ENCODE measurements around the gene SMAD6. TPM values are rescaled to one million over a fixed set of nuclear protein-coding genes. Genes with fewer than 3 reads are reported as not detected.

The SMAD6 gene
- total and polyA plus RNA-seq, 2 experiments from 2014 or later: 1.6 to 15.7 TPM

DNA sequence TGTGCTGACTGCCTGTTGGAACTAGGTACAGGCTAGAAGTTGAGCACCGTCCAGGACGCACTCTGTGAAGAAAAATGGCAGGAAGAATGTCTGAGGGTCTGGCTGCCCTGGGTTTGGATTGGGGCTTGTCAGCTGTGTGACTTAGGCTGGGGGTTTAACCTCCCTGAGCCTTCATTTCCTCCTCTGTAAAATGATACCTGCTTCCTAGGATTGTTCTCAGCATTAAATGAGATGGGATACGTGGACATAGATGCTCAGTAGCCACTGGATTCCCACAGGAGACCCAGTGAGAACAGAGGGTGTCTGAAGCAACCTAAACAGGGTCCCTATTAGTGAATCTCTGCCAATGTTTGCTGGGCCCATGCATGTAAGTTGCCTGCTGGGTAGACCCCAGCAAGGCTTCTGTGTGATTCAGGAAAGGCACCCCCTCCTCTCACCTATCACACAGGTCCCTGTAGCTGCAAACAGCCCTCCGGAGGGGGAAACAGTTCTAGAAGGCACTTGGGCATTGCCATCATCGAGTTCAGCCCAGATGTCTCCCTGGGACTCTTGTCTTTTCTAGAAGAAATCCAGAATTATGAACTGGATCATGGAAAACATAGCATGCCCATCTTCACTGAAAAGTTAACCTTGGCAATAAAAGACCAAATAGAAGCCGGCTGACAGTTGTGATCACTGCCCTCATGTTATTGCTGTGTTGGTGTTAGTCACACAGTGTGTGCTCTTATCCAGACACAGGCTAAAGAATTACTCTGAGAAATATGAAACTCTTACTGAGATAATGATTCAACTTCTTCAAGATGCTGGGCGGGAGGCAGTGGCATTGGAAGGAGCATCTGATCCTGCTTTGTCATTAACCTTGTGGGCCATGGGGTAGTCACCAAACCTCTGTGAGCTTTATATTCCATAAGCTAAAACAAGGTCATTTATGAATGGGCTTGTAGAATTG, 64.5 kb downstream of the SMAD6 start:
- H3K27me3 Mint-ChIP-seq (ENCODE audit: insufficient read depth, low read depth, poor library complexity): peaks cover 12% of the 10 kb centered on the region
- no peaks in the 10 kb centered on the region for H3K36me3 Mint-ChIP-seq (ENCODE audit: low read depth)
- Histone ChIP-seq H3K9me2 (ENCODE audit: insufficient read depth) (no peaks in the 10 kb centered on the region), H3F3A (replicated peaks; ENCODE audit: low read depth) (no peaks in the 10 kb centered on the region), H3K4me2 (no peak overlapping the region), H2AFZ (no peak overlapping the region), H3K4me3 (no peak overlapping the region), H3K4me1 (ENCODE audit: insufficient read depth) (peaks cover 27% of the 10 kb centered on the region), H4K20me1 (replicated peaks; ENCODE audit: insufficient read depth) (no peaks in the 10 kb centered on the region), H3K27ac (ENCODE audit: low read depth) (no peak overlapping the region), H3K27me3 (ENCODE audit: insufficient read depth) (no peaks in the 10 kb centered on the region), H3K36me3 (ENCODE audit: insufficient read depth) (no peaks in the 10 kb centered on the region), H3K79me2 (replicated peaks; ENCODE audit: insufficient read depth) (no peaks in the 10 kb centered on the region)
- H3K4me1 Mint-ChIP-seq: peaks cover 31% of the 10 kb centered on the region
- no peak for TF ChIP-seq EZH2phosphoT487 (IDR thresholded peaks at IDR 0.05; ENCODE audit: unreplicated experiment)
- no peak for TF ChIP-seq STAT1 (IDR thresholded peaks at IDR 0.05; ENCODE audit: unreplicated experiment)
- no peak for TF ChIP-seq CTCF (conservative IDR thresholded peaks at IDR 0.05; ENCODE audit: low read depth in 2 of 2)
- no peak for TF ChIP-seq POLR2AphosphoS5 (IDR thresholded peaks at IDR 0.05; ENCODE audit: low read depth)
- no peak for TF ChIP-seq ZNF331 (CRISPR knock-in tag; IDR thresholded peaks at IDR 0.05; ENCODE audit: low read depth)
- no peak for TF ChIP-seq NANOG (IDR thresholded peaks at IDR 0.05; ENCODE audit: borderline replicate concordance)
- no peak for TF ChIP-seq JUNB (IDR thresholded peaks at IDR 0.05; ENCODE audit: unreplicated experiment)
- no peak for TF ChIP-seq CREB1 (CRISPR knock-in tag; IDR thresholded peaks at IDR 0.05; ENCODE audit: low read depth)
- no peak for TF ChIP-seq ZNF114 (CRISPR knock-in tag; IDR thresholded peaks at IDR 0.05)
- TF ChIP-seq, protein P1, sequence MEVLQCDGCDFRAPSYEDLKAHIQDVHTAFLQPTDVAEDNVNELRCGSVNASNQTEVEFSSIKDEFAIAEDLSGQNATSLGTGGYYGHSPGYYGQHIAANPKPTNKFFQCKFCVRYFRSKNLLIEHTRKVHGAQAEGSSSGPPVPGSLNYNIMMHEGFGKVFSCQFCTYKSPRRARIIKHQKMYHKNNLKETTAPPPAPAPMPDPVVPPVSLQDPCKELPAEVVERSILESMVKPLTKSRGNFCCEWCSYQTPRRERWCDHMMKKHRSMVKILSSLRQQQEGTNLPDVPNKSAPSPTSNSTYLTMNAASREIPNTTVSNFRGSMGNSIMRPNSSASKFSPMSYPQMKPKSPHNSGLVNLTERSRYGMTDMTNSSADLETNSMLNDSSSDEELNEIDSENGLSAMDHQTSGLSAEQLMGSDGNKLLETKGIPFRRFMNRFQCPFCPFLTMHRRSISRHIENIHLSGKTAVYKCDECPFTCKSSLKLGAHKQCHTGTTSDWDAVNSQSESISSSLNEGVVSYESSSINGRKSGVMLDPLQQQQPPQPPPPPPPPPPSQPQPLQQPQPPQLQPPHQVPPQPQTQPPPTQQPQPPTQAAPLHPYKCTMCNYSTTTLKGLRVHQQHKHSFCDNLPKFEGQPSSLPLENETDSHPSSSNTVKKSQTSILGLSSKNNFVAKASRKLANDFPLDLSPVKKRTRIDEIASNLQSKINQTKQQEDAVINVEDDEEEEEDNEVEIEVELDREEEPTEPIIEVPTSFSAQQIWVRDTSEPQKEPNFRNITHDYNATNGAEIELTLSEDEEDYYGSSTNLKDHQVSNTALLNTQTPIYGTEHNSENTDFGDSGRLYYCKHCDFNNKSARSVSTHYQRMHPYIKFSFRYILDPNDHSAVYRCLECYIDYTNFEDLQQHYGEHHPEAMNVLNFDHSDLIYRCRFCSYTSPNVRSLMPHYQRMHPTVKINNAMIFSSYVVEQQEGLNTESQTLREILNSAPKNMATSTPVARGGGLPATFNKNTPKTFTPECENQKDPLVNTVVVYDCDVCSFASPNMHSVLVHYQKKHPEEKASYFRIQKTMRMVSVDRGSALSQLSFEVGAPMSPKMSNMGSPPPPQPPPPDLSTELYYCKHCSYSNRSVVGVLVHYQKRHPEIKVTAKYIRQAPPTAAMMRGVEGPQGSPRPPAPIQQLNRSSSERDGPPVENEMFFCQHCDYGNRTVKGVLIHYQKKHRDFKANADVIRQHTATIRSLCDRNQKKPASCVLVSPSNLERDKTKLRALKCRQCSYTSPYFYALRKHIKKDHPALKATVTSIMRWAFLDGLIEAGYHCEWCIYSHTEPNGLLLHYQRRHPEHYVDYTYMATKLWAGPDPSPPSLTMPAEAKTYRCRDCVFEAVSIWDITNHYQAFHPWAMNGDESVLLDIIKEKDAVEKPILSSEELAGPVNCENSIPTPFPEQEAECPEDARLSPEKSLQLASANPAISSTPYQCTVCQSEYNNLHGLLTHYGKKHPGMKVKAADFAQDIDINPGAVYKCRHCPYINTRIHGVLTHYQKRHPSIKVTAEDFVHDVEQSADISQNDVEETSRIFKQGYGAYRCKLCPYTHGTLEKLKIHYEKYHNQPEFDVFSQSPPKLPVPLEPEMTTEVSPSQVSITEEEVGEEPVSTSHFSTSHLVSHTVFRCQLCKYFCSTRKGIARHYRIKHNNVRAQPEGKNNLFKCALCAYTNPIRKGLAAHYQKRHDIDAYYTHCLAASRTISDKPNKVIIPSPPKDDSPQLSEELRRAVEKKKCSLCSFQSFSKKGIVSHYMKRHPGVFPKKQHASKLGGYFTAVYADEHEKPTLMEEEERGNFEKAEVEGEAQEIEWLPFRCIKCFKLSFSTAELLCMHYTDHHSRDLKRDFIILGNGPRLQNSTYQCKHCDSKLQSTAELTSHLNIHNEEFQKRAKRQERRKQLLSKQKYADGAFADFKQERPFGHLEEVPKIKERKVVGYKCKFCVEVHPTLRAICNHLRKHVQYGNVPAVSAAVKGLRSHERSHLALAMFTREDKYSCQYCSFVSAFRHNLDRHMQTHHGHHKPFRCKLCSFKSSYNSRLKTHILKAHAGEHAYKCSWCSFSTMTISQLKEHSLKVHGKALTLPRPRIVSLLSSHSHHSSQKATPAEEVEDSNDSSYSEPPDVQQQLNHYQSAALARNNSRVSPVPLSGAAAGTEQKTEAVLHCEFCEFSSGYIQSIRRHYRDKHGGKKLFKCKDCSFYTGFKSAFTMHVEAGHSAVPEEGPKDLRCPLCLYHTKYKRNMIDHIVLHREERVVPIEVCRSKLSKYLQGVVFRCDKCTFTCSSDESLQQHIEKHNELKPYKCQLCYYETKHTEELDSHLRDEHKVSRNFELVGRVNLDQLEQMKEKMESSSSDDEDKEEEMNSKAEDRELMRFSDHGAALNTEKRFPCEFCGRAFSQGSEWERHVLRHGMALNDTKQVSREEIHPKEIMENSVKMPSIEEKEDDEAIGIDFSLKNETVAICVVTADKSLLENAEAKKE (CRISPR knock-in tag; IDR thresholded peaks at IDR 0.05): no peak
- TF ChIP-seq, protein P2, sequence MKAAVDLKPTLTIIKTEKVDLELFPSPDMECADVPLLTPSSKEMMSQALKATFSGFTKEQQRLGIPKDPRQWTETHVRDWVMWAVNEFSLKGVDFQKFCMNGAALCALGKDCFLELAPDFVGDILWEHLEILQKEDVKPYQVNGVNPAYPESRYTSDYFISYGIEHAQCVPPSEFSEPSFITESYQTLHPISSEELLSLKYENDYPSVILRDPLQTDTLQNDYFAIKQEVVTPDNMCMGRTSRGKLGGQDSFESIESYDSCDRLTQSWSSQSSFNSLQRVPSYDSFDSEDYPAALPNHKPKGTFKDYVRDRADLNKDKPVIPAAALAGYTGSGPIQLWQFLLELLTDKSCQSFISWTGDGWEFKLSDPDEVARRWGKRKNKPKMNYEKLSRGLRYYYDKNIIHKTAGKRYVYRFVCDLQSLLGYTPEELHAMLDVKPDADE (IDR thresholded peaks at IDR 0.05): no peak
- TF ChIP-seq EZH2 (IDR thresholded peaks at IDR 0.05; ENCODE audit: low read depth, unreplicated experiment): no peak
- TF ChIP-seq, protein P3, sequence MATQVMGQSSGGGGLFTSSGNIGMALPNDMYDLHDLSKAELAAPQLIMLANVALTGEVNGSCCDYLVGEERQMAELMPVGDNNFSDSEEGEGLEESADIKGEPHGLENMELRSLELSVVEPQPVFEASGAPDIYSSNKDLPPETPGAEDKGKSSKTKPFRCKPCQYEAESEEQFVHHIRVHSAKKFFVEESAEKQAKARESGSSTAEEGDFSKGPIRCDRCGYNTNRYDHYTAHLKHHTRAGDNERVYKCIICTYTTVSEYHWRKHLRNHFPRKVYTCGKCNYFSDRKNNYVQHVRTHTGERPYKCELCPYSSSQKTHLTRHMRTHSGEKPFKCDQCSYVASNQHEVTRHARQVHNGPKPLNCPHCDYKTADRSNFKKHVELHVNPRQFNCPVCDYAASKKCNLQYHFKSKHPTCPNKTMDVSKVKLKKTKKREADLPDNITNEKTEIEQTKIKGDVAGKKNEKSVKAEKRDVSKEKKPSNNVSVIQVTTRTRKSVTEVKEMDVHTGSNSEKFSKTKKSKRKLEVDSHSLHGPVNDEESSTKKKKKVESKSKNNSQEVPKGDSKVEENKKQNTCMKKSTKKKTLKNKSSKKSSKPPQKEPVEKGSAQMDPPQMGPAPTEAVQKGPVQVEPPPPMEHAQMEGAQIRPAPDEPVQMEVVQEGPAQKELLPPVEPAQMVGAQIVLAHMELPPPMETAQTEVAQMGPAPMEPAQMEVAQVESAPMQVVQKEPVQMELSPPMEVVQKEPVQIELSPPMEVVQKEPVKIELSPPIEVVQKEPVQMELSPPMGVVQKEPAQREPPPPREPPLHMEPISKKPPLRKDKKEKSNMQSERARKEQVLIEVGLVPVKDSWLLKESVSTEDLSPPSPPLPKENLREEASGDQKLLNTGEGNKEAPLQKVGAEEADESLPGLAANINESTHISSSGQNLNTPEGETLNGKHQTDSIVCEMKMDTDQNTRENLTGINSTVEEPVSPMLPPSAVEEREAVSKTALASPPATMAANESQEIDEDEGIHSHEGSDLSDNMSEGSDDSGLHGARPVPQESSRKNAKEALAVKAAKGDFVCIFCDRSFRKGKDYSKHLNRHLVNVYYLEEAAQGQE (IDR thresholded peaks at IDR 0.05; ENCODE audit: unreplicated experiment): no peak
- H3K27ac Mint-ChIP-seq: no peak overlapping the region
- H3K4me3 Mint-ChIP-seq: no peak overlapping the region
- no peaks in the 10 kb centered on the region for H3K9me3 Mint-ChIP-seq
- no peak for ATAC-seq
- no peak for DNase-seq (ENCODE audit: low spot score)
